ENCODE results near the gene MACROD1.

DNA sequence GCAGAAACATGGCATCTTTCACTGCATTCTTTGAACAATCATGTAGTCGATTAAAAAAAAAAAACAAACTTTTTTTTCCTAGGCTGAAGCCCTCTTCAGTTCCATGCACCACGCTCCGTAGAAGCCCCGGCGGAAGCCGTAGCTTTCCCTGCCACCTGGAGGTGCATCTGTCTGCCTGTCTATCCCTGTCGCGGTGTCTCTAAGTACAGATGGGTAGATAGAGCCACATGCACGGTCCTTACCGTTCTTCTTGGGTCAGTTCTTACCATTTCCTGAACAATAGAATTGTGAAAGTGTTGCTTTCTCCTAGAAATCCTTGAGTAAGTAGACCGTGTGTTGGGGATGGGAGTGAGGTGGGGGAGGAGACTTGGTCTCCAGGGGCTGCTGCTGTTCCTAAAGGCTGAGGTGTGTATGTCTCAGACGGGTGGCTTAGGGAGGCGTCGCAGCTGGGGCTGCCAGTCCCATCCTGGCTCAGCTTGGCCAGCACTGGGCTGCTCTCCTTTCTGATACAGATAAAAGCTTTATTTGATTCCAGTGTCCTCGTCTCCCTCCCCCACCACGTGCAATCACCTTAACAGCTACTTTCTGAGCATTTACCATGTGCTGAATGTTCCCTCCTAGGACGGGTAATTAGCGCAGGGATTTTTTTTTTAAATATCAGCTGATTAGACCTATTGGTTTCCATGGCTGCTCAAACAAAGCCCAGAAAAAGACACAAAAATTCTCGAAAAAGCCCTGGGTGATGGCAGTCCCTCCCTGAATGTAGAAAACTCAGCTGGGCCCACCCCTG is 46.8 kb downstream of the MACROD1 start:
- no peak for TF ChIP-seq EZH2 (IDR thresholded peaks at IDR 0.05; ENCODE audit: low read length)
- TF ChIP-seq, protein P1, sequence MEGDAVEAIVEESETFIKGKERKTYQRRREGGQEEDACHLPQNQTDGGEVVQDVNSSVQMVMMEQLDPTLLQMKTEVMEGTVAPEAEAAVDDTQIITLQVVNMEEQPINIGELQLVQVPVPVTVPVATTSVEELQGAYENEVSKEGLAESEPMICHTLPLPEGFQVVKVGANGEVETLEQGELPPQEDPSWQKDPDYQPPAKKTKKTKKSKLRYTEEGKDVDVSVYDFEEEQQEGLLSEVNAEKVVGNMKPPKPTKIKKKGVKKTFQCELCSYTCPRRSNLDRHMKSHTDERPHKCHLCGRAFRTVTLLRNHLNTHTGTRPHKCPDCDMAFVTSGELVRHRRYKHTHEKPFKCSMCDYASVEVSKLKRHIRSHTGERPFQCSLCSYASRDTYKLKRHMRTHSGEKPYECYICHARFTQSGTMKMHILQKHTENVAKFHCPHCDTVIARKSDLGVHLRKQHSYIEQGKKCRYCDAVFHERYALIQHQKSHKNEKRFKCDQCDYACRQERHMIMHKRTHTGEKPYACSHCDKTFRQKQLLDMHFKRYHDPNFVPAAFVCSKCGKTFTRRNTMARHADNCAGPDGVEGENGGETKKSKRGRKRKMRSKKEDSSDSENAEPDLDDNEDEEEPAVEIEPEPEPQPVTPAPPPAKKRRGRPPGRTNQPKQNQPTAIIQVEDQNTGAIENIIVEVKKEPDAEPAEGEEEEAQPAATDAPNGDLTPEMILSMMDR (optimal IDR thresholded peaks at IDR 0.05 in 1 of 3, IDR thresholded peaks at IDR 0.05 in 1 of 3, conservative IDR thresholded peaks at IDR 0.05 in 1 of 3; ENCODE audit: extremely low read depth in 1 of 3, insufficient read depth in 2 of 3, low read length in 3 of 3) = no peak

Data from keratinocyte (primary cell).